ENCODE measurements around the gene EPHB1.

- TF ChIP-seq YY1 (IDR thresholded peaks at IDR 0.05; ENCODE audit: insufficient read depth, insufficient read length) (no peak), SUZ12 (IDR thresholded peaks at IDR 0.05; ENCODE audit: extremely low read depth, insufficient read depth, insufficient read length) (no peak), ZNF274 (IDR thresholded peaks at IDR 0.05; ENCODE audit: low read depth, low read length) (no peak)
These were observed 381.8 kb downstream of the EPHB1 start for GRCh38 chr3:135176881-135177280.

Measured in NT2/D1 (cell line).